ENCODE measurements around the gene PCSK5. TPM values are rescaled to one million over a fixed set of nuclear protein-coding genes. Genes with fewer than 3 reads are reported as not detected.

PCSK5 gene
- total and polyA plus RNA-seq, 4 donors: 0.58 to 3.6 (median 0.82) TPM

DNA sequence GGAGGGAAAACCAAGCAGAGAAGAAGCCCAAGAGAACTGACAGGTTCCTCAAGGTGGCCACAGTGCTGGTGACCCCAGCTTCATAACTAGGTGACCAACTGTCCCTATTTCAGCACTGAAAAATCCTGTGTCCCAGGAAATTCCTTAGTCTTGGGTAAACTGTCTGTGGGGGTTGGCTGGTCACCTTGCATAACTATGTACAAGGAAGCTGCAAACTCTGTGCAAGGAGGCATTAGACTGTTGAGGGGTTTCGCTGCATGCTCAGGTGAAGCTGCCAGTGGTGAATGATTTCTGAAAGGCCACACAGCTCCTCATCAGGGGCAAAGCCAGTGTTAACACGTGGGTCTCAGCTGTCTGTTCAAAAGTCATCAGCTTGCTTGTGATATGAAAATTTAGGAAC lies 36.9 kb downstream of the PCSK5 start:
- H3K36me3 ChIP-seq (ENCODE audit: control insufficient read depth in 4 of 4, insufficient read depth in 3 of 4, low read depth in 1 of 4, low read length in 3 of 4): no peaks in the 10 kb centered on the region
- no peak overlapping the region for H3K27ac ChIP-seq (ENCODE audit: low read depth in 1 of 2, low read length in 2 of 2)
- DNase-seq (ENCODE audit: low spot score): no peak
- no peak overlapping the region for H3K4me3 ChIP-seq (ENCODE audit: low read depth in 1 of 3, low read length in 3 of 3)
- peaks cover 0 to 2% (median 0%) of the 10 kb centered on the region in 4 donors for H3K4me1 ChIP-seq (ENCODE audit: control insufficient read depth in 4 of 4, insufficient read depth in 4 of 4, low read length in 3 of 4)
- no peaks in the 10 kb centered on the region for H3K27me3 ChIP-seq (ENCODE audit: control insufficient read depth in 4 of 4, insufficient read depth in 4 of 4, low read length in 3 of 4)
- H3K9ac ChIP-seq (ENCODE audit: low read depth in 1 of 2, low read length in 2 of 2): no peak overlapping the region
- WGBS: 67% methylated on average over 2 of the region's 2 CpGs
- H3K9me3 ChIP-seq (ENCODE audit: control insufficient read depth in 4 of 4, low read length in 3 of 4): no peaks in the 10 kb centered on the region
- TF ChIP-seq SP1 (IDR thresholded peaks at IDR 0.05) (no peak), RAD21 (IDR thresholded peaks at IDR 0.05) (no peak), NR2F2 (IDR thresholded peaks at IDR 0.05) (no peak), YY1 (IDR thresholded peaks at IDR 0.05) (no peak), EGR1 (IDR thresholded peaks at IDR 0.05; ENCODE audit: low read depth in 2 of 2) (no peak), HNF4G (IDR thresholded peaks at IDR 0.05) (no peak), JUND (IDR thresholded peaks at IDR 0.05) (no peak), GABPA (IDR thresholded peaks at IDR 0.05 in 1 of 2, conservative IDR thresholded peaks at IDR 0.05 in 1 of 2) (no peak), RXRA (IDR thresholded peaks at IDR 0.05) (no peak), TAF1 (conservative IDR thresholded peaks at IDR 0.05) (no peak), FOXA1 (IDR thresholded peaks at IDR 0.05) (no peak)
- TF ChIP-seq, protein P1, sequence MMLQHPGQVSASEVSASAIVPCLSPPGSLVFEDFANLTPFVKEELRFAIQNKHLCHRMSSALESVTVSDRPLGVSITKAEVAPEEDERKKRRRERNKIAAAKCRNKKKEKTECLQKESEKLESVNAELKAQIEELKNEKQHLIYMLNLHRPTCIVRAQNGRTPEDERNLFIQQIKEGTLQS (IDR thresholded peaks at IDR 0.05): no peak
- TF ChIP-seq, protein P2, sequence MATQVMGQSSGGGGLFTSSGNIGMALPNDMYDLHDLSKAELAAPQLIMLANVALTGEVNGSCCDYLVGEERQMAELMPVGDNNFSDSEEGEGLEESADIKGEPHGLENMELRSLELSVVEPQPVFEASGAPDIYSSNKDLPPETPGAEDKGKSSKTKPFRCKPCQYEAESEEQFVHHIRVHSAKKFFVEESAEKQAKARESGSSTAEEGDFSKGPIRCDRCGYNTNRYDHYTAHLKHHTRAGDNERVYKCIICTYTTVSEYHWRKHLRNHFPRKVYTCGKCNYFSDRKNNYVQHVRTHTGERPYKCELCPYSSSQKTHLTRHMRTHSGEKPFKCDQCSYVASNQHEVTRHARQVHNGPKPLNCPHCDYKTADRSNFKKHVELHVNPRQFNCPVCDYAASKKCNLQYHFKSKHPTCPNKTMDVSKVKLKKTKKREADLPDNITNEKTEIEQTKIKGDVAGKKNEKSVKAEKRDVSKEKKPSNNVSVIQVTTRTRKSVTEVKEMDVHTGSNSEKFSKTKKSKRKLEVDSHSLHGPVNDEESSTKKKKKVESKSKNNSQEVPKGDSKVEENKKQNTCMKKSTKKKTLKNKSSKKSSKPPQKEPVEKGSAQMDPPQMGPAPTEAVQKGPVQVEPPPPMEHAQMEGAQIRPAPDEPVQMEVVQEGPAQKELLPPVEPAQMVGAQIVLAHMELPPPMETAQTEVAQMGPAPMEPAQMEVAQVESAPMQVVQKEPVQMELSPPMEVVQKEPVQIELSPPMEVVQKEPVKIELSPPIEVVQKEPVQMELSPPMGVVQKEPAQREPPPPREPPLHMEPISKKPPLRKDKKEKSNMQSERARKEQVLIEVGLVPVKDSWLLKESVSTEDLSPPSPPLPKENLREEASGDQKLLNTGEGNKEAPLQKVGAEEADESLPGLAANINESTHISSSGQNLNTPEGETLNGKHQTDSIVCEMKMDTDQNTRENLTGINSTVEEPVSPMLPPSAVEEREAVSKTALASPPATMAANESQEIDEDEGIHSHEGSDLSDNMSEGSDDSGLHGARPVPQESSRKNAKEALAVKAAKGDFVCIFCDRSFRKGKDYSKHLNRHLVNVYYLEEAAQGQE (IDR thresholded peaks at IDR 0.05): no peak
- TF ChIP-seq, protein P3, sequence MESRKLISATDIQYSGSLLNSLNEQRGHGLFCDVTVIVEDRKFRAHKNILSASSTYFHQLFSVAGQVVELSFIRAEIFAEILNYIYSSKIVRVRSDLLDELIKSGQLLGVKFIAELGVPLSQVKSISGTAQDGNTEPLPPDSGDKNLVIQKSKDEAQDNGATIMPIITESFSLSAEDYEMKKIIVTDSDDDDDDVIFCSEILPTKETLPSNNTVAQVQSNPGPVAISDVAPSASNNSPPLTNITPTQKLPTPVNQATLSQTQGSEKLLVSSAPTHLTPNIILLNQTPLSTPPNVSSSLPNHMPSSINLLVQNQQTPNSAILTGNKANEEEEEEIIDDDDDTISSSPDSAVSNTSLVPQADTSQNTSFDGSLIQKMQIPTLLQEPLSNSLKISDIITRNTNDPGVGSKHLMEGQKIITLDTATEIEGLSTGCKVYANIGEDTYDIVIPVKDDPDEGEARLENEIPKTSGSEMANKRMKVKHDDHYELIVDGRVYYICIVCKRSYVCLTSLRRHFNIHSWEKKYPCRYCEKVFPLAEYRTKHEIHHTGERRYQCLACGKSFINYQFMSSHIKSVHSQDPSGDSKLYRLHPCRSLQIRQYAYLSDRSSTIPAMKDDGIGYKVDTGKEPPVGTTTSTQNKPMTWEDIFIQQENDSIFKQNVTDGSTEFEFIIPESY (IDR thresholded peaks at IDR 0.05): no peak
- TF ChIP-seq, protein P4, sequence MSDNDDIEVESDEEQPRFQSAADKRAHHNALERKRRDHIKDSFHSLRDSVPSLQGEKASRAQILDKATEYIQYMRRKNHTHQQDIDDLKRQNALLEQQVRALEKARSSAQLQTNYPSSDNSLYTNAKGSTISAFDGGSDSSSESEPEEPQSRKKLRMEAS (IDR thresholded peaks at IDR 0.05): no peak

DNA sequence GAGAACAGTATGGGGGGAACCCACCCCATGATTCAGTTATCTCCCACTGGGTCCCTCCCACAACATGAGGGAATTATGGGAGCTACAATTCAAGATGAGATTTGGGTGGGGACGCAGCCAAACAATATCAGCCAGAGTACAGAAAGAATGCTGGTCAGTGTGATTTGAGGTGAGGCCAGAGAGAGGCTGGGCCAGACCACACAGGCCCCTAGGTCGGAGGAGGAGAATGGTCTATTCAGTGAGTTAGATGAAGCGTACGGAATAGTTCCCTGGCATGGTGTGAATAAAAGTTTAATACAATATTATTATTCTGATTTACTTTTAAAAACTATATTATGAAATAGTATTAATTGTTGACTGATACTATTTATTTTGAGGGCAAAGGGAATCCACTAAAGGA lies 39.7 kb downstream of the PCSK5 start:
- H3K27me3 ChIP-seq (ENCODE audit: control insufficient read depth in 4 of 4, insufficient read depth in 4 of 4, low read length in 3 of 4): no peaks in the 10 kb centered on the region
- no peaks in the 10 kb centered on the region for H3K36me3 ChIP-seq (ENCODE audit: control insufficient read depth in 4 of 4, insufficient read depth in 3 of 4, low read depth in 1 of 4, low read length in 3 of 4)
- H3K4me3 ChIP-seq (ENCODE audit: low read depth in 1 of 3, low read length in 3 of 3): no peak overlapping the region
- WGBS: 96% methylated on average over 4 of the region's 4 CpGs
- H3K4me1 ChIP-seq (ENCODE audit: control insufficient read depth in 4 of 4, insufficient read depth in 4 of 4, low read length in 3 of 4): peaks cover 0 to 2% (median 0%) of the 10 kb centered on the region in 4 donors
- no peak for DNase-seq (ENCODE audit: low spot score)
- no peaks in the 10 kb centered on the region for H3K9me3 ChIP-seq (ENCODE audit: control insufficient read depth in 4 of 4, low read length in 3 of 4)
- no peak overlapping the region for H3K27ac ChIP-seq (ENCODE audit: low read depth in 1 of 2, low read length in 2 of 2)
- H3K9ac ChIP-seq (ENCODE audit: low read depth in 1 of 2, low read length in 2 of 2): no peak overlapping the region
- TF ChIP-seq, protein P1 (IDR thresholded peaks at IDR 0.05): no peak
- TF ChIP-seq TAF1 (conservative IDR thresholded peaks at IDR 0.05) (no peak), YY1 (IDR thresholded peaks at IDR 0.05) (no peak), FOXA2 (IDR thresholded peaks at IDR 0.05) (no peak), HNF4A (conservative IDR thresholded peaks at IDR 0.05) (no peak), HNF4G (IDR thresholded peaks at IDR 0.05) (no peak), SP1 (IDR thresholded peaks at IDR 0.05) (no peak), NR2F2 (IDR thresholded peaks at IDR 0.05) (no peak), JUND (IDR thresholded peaks at IDR 0.05) (no peak), EGR1 (IDR thresholded peaks at IDR 0.05; ENCODE audit: low read depth in 2 of 2) (no peak), GABPA (IDR thresholded peaks at IDR 0.05 in 1 of 2, conservative IDR thresholded peaks at IDR 0.05 in 1 of 2) (no peak), RAD21 (IDR thresholded peaks at IDR 0.05) (no peak)
- TF ChIP-seq, protein P4 (IDR thresholded peaks at IDR 0.05): no peak
- TF ChIP-seq, protein P5, sequence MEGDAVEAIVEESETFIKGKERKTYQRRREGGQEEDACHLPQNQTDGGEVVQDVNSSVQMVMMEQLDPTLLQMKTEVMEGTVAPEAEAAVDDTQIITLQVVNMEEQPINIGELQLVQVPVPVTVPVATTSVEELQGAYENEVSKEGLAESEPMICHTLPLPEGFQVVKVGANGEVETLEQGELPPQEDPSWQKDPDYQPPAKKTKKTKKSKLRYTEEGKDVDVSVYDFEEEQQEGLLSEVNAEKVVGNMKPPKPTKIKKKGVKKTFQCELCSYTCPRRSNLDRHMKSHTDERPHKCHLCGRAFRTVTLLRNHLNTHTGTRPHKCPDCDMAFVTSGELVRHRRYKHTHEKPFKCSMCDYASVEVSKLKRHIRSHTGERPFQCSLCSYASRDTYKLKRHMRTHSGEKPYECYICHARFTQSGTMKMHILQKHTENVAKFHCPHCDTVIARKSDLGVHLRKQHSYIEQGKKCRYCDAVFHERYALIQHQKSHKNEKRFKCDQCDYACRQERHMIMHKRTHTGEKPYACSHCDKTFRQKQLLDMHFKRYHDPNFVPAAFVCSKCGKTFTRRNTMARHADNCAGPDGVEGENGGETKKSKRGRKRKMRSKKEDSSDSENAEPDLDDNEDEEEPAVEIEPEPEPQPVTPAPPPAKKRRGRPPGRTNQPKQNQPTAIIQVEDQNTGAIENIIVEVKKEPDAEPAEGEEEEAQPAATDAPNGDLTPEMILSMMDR (IDR thresholded peaks at IDR 0.05; ENCODE audit: low read depth, low read length, missing input control): no peak
- TF ChIP-seq, protein P3 (IDR thresholded peaks at IDR 0.05): no peak
